ENCODE data around the gene HEMGN. TPM values are rescaled to one million over a fixed set of nuclear protein-coding genes. Genes with fewer than 3 reads are reported as not detected.

Gene HEMGN
- total and polyA plus RNA-seq, 2 of the 8 experiments (the other 6 are each of a cell fraction or from before 2014, with no cell fraction given): not detected

GRCh38 chr9:97918611-97919010, 19.4 kb downstream of the HEMGN start:
- ChIA-PET CTCF (ENCODE audit: partially characterized antibody) (interaction anchor here (1.8 kb wide), 1 partner anchor 18 kb away, joined by 5 read pairs; no protein-coding TSS in a partner anchor), POLR2A (ENCODE audit: partially characterized antibody) (no interaction called here)
- H3K79me2 ChIP-seq (ENCODE audit: control insufficient read depth in 1 of 2, insufficient read depth in 2 of 2, low read length in 2 of 2): no peaks in the 10 kb centered on the region
- no peak overlapping the region for H2AK5ac ChIP-seq (ENCODE audit: low read depth, low read length)
- no peak overlapping the region for H3K56ac ChIP-seq (replicated peaks; ENCODE audit: insufficient read length, low read depth, low read length)
- H3K23me2 ChIP-seq (ENCODE audit: low read depth, low read length): peaks cover 8% of the 10 kb centered on the region
- H3K9ac ChIP-seq (replicated peaks in 1 of 4; ENCODE audit: extremely low read depth in 1 of 4, low read depth in 3 of 4, low read length in 3 of 4): no peak overlapping the region
- H2BK20ac ChIP-seq (ENCODE audit: low read length): no peak overlapping the region
- H2AFZ ChIP-seq (ENCODE audit: low read length): no peak overlapping the region
- H3K9me3 ChIP-seq (ENCODE audit: insufficient read depth in 2 of 2, low read depth in 1 of 2, low read length in 1 of 2): no peaks in the 10 kb centered on the region
- H3K4me3 ChIP-seq (ENCODE audit: extremely low read depth in 1 of 4, insufficient read depth in 2 of 4, low read depth in 3 of 4, low read length in 4 of 4): no peak overlapping the region
- no peaks in the 10 kb centered on the region; a peak in 1 of 7 replicates for H3K27me3 ChIP-seq (replicated peaks in 1 of 4; ENCODE audit: control insufficient read depth in 3 of 4, extremely low read depth in 1 of 4, insufficient read depth in 3 of 4, low read length in 3 of 4)
- no peak overlapping the region for H3K18ac ChIP-seq (ENCODE audit: extremely low read depth, low read length)
- H2BK5ac ChIP-seq (ENCODE audit: low read depth, low read length): no peak overlapping the region
- no peak overlapping the region for H2BK15ac ChIP-seq (ENCODE audit: low read length)
- H3K4me1 ChIP-seq (replicated peaks in 1 of 4; ENCODE audit: control insufficient read depth in 3 of 4, insufficient read depth in 4 of 4, low read length in 3 of 4): no peaks in the 10 kb centered on the region; a peak in 1 of 7 replicates
- no peak overlapping the region for H2BK120ac ChIP-seq (replicated peaks; ENCODE audit: low read depth, low read length)
- no peak overlapping the region for H4K8ac ChIP-seq (ENCODE audit: extremely low read depth, insufficient read depth, low read length)
- no peak for DNase-seq (ENCODE audit: low read depth in 1 of 2, low spot score in 2 of 2)
- H3K14ac ChIP-seq (ENCODE audit: insufficient read length): no peak overlapping the region
- H3K4me2 ChIP-seq (ENCODE audit: insufficient read depth in 1 of 2, low read depth in 2 of 2, low read length in 2 of 2): no peak overlapping the region
- no peak overlapping the region for H4K5ac ChIP-seq (ENCODE audit: insufficient read length, low read depth, low read length)
- H3K27ac ChIP-seq (ENCODE audit: low read depth, low read length): no peak overlapping the region
- H4K20me1 ChIP-seq (replicated peaks in 1 of 2; ENCODE audit: control insufficient read depth in 1 of 2, insufficient read depth in 2 of 2, low read length in 2 of 2): peaks cover 0 to 2% of the 10 kb centered on the region in 2 experiments
- H2BK12ac ChIP-seq (ENCODE audit: low read depth, low read length): no peak overlapping the region
- H3K36me3 ChIP-seq (ENCODE audit: control insufficient read depth in 2 of 4, insufficient read depth in 4 of 4, low read length in 3 of 4): no peaks in the 10 kb centered on the region
- no peak overlapping the region for H3K4ac ChIP-seq (replicated peaks; ENCODE audit: insufficient read length, low read depth, low read length)
- 89% methylated on average over 4 of the region's 4 CpGs; no CpG with 5 or more reads in 1 of the 2 experiments for WGBS, 2 experiments (ENCODE audit: extremely low coverage in 1 of 2, insufficient coverage in 1 of 2, insufficient read length in 1 of 2, insufficient replicate concordance in 2 of 2, low coverage in 1 of 2, low lambda C conversion rate in 2 of 2, missing lambda C conversion rate in 1 of 2)
- no peak overlapping the region for H4K91ac ChIP-seq (replicated peaks; ENCODE audit: insufficient read length, low read length)
- no peak for FAIRE-seq
- H3K79me1 ChIP-seq (ENCODE audit: low read depth, low read length): no peaks in the 10 kb centered on the region
- no peak overlapping the region for H3K23ac ChIP-seq (ENCODE audit: insufficient read length)
- TF ChIP-seq USF2 (IDR thresholded peaks at IDR 0.05; ENCODE audit: low read length): no peak
- TF ChIP-seq NRF1 (IDR thresholded peaks at IDR 0.05; ENCODE audit: low read depth, low read length): no peak
- TF ChIP-seq SP2 (IDR thresholded peaks at IDR 0.05; ENCODE audit: low read length): no peak
- no peak for TF ChIP-seq GABPA (IDR thresholded peaks at IDR 0.05; ENCODE audit: borderline replicate concordance, insufficient read depth, low read length)
- no peak for TF ChIP-seq ATF2 (IDR thresholded peaks at IDR 0.05; ENCODE audit: low read length)
- no peak for TF ChIP-seq HDAC6 (IDR thresholded peaks at IDR 0.05; ENCODE audit: low read depth, low read length)
- no peak for TF ChIP-seq CBX5 (IDR thresholded peaks at IDR 0.05; ENCODE audit: low read depth, low read length)
- no peak for TF ChIP-seq CBX8 (IDR thresholded peaks at IDR 0.05; ENCODE audit: borderline replicate concordance, low read depth, low read length)
- no peak for TF ChIP-seq JUND (IDR thresholded peaks at IDR 0.05; ENCODE audit: low read length)
- TF ChIP-seq CHD1 (IDR thresholded peaks at IDR 0.05; ENCODE audit: low read depth, low read length): no peak
- no peak for TF ChIP-seq FOSL1 (IDR thresholded peaks at IDR 0.05; ENCODE audit: insufficient read depth, low read depth, low read length)
- TF ChIP-seq RFX5 (IDR thresholded peaks at IDR 0.05; ENCODE audit: borderline replicate concordance, low read depth, low read length): no peak
